ENCODE measurements around the gene SLC38A10.
A peak's percentile ranks its signal among the peaks of the same experiment; 100 is the strongest.

The SLC38A10 gene

DNA sequence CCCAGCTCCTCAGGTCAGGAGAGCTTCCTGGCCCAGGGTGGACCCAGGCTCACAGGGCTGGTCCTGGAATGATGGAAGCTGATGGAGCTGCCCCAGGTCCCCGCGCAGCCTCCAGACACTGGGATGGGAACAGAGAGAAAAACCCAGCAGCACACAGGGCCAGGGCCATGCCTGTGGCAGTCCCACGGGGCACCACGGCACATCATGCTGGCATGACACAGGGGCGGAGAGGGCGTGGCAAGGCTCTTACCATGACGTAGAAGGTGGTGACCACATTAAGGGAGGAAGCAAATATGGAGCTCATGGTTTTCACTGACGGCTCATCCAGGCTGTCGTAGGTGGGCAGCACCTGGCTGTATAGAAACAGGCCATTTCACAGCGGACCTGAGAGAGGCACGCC is 18.3 kb downstream of the SLC38A10 start:
- intact Hi-C loops (cut with micrococcal nuclease), result no loop called here
- peaks cover 16% of the 10 kb centered on the region for H3K4me1 Mint-ChIP-seq (ENCODE audit: low read depth)

GRCh38 chr17:81274471-81274855 is 20.6 kb downstream of the SLC38A10 start:
- H3K4me3 Mint-ChIP-seq, result no peak overlapping the region
- intact Hi-C loops (cut with micrococcal nuclease), result no loop called here
- H3K36me3 Mint-ChIP-seq (ENCODE audit: low read depth), result peaks cover 100% of the 10 kb centered on the region
- H3K4me1 Mint-ChIP-seq (ENCODE audit: low read depth), result peaks cover 16% of the 10 kb centered on the region
- H3K9me3 Mint-ChIP-seq, result no peaks in the 10 kb centered on the region
- H3K27ac Mint-ChIP-seq, result no peak overlapping the region
- no peaks in the 10 kb centered on the region for H3K27me3 Mint-ChIP-seq

More for the DNA sequence above, 18.3 kb downstream of the SLC38A10 start:
- no peaks in the 10 kb centered on the region for H3K9me3 Mint-ChIP-seq
- no peak overlapping the region for H3K4me3 Mint-ChIP-seq
- H3K27ac Mint-ChIP-seq, result no peak overlapping the region
- H3K27me3 Mint-ChIP-seq, result no peaks in the 10 kb centered on the region
- peaks cover 100% of the 10 kb centered on the region for H3K36me3 Mint-ChIP-seq (ENCODE audit: low read depth)

DNA sequence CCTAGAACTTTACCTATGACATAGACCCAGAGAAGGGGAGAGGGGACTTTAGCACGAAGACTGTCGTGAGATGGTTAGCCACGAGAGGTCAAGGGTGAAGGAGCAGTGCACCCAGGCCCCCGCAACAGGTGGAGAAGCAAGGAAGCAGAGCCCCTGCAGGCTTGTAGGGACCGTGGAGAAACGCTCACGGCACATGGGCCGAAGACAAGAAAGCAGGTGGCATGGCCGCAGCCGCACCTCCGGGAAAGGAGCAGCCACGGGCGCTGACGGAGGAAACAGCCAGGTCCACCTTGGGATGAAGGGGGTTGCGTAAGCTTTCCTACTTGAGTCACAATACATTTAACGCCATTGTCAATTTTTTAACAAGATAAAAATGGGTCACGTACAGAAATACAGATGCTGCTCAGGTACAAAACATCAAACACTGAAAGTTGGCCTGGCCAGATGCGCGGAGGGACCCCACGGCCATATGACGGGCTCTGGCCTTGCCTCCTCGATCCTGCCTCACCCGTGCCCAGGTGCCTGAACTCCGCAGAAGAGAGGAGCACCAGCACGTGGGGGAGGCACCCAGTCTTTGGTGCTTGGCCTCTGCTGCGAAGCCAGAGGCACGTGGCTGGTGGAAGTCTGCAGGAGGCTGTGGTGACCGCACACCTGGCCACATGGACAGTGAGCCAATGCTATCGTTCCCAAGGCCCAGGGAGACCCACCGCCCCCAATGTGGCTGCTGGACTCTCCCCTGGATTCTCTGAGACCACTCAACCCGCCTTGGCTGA is 21.2 kb downstream of the SLC38A10 start:
- H3K4me3 Mint-ChIP-seq, result no peak overlapping the region
- intact Hi-C loops (cut with micrococcal nuclease), result no loop called here
- H3K27me3 Mint-ChIP-seq, result no peaks in the 10 kb centered on the region
- H3K9me3 Mint-ChIP-seq, result no peaks in the 10 kb centered on the region
- peaks cover 100% of the 10 kb centered on the region for H3K36me3 Mint-ChIP-seq (ENCODE audit: low read depth)
- no peak overlapping the region for H3K27ac Mint-ChIP-seq
- H3K4me1 Mint-ChIP-seq (ENCODE audit: low read depth), result peaks cover 16% of the 10 kb centered on the region

GRCh38 chr17:81272616-81273015 is 22.5 kb downstream of the SLC38A10 start:
- no peaks in the 10 kb centered on the region for H3K9me3 Mint-ChIP-seq
- H3K27ac Mint-ChIP-seq, result peak overlapping the region; percentile 59
- H3K4me3 Mint-ChIP-seq, result no peak overlapping the region
- peaks cover 22% of the 10 kb centered on the region for H3K4me1 Mint-ChIP-seq (ENCODE audit: low read depth)
- intact Hi-C loops (cut with micrococcal nuclease), result no loop called here
- H3K27me3 Mint-ChIP-seq, result no peaks in the 10 kb centered on the region
- peaks cover 100% of the 10 kb centered on the region for H3K36me3 Mint-ChIP-seq (ENCODE audit: low read depth)

GRCh38 chr17:81271226-81271625 is 23.9 kb downstream of the SLC38A10 start:
- Mint-ChIP-seq H3K36me3 (ENCODE audit: low read depth) (peaks cover 100% of the 10 kb centered on the region), H3K27me3 (no peaks in the 10 kb centered on the region), H3K4me1 (ENCODE audit: low read depth) (peaks cover 27% of the 10 kb centered on the region), H3K9me3 (no peaks in the 10 kb centered on the region), H3K27ac (no peak overlapping the region), H3K4me3 (no peak overlapping the region)
- intact Hi-C loops (cut with micrococcal nuclease), result no loop called here

DNA sequence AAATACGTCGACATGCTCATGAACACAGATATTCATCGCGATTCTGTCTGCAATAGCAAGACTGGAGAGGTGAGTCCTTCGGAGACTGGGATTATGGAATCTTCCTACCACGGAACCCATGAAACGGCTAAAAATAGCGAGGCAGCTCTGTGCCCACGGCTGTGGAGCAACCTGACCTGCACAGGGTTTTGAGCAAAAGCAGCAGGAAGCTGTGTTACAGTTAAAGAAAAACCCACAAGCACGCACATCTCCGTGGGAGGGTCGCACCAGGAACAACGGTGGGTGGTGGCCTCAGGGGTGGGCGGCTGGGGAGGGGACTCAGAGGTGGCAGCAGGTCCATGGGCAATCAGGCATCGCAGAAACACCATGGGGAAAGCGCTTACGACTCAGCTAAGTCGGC is 24.8 kb downstream of the SLC38A10 start:
- H3K4me3 Mint-ChIP-seq, result no peak overlapping the region
- H3K36me3 Mint-ChIP-seq (ENCODE audit: low read depth), result peaks cover 100% of the 10 kb centered on the region
- peaks cover 27% of the 10 kb centered on the region for H3K4me1 Mint-ChIP-seq (ENCODE audit: low read depth)
- no peak overlapping the region for H3K27ac Mint-ChIP-seq
- H3K9me3 Mint-ChIP-seq, result no peaks in the 10 kb centered on the region
- intact Hi-C loops (cut with micrococcal nuclease), result no loop called here
- H3K27me3 Mint-ChIP-seq, result no peaks in the 10 kb centered on the region

DNA sequence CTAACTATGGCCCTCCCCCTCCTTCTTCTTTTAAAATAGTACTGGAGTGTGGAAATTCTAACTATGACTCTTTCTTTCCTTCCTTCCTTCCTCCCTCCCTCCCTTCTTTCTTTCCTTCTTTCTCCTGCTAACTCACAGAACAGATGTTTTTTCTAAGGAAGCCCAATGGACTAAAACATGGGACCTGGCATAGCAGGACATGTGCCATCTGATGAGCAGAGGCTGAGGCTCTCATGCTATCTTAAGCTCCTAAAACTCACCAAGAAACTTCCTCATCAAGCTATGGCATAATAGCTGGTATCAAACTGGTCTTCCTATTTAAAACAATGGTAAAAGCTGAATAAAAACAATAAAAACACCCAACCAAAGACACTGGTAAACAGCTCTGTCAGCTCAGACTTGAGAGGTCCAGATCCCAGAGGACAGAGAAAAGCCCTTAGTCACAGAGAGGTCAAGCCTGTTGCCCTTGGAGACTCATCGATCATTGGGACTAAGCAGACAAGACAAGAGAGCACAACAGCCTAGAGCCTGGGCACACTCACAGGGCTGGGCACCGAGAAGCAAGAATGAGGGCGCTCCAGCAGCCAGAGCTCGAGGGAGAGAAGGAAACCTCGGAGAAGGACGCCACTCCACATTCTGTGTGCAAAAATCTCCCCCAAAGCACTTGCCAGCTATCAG is 27.6 kb downstream of the SLC38A10 start:
- Mint-ChIP-seq H3K4me3 (no peak overlapping the region), H3K27me3 (no peaks in the 10 kb centered on the region), H3K9me3 (no peaks in the 10 kb centered on the region), H3K27ac (peak overlapping the region; percentile 4), H3K4me1 (ENCODE audit: low read depth) (peaks cover 13% of the 10 kb centered on the region), H3K36me3 (ENCODE audit: low read depth) (peaks cover 100% of the 10 kb centered on the region)
- intact Hi-C loops (cut with micrococcal nuclease), result no loop called here

DNA sequence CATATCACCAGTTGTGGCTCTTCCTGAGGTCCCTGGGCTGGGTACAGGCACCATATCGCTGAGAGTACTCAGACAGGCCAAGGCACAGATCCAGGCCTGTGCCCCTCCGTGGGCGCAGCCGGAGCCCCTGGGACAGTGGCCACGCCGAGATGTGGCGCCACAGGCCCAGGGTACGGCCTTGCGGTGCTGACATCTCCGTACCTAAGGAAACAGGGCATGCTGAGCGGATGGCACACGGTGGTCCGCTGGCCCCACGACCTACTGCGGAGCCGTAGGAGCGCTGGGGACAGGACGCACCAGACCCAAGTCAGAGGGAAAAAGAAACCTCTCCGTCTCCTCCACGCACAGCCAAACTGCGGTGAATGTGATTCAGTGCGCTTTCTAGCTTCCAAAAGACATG is 29.5 kb downstream of the SLC38A10 start:
- intact Hi-C loops (cut with micrococcal nuclease), result no loop called here
- H3K4me3 Mint-ChIP-seq, result no peak overlapping the region
- no peaks in the 10 kb centered on the region for H3K27me3 Mint-ChIP-seq
- peaks cover 11% of the 10 kb centered on the region for H3K4me1 Mint-ChIP-seq (ENCODE audit: low read depth)
- peaks cover 100% of the 10 kb centered on the region for H3K36me3 Mint-ChIP-seq (ENCODE audit: low read depth)
- no peaks in the 10 kb centered on the region for H3K9me3 Mint-ChIP-seq
- H3K27ac Mint-ChIP-seq, result no peak overlapping the region

- peaks cover 11% of the 10 kb centered on the region for H3K4me1 Mint-ChIP-seq (ENCODE audit: low read depth)
- no peak overlapping the region for H3K4me3 Mint-ChIP-seq
- no peaks in the 10 kb centered on the region for H3K27me3 Mint-ChIP-seq
- H3K9me3 Mint-ChIP-seq, result no peaks in the 10 kb centered on the region
- H3K27ac Mint-ChIP-seq, result no peak overlapping the region
- H3K36me3 Mint-ChIP-seq (ENCODE audit: low read depth), result peaks cover 100% of the 10 kb centered on the region
- intact Hi-C loops (cut with micrococcal nuclease), result no loop called here
These were observed 30.5 kb downstream of the SLC38A10 start for GRCh38 chr17:81264640-81265039.

GRCh38 chr17:81263371-81264181 is 31.5 kb downstream of the SLC38A10 start:
- Mint-ChIP-seq H3K27me3 (no peaks in the 10 kb centered on the region), H3K36me3 (ENCODE audit: low read depth) (peaks cover 100% of the 10 kb centered on the region), H3K9me3 (no peaks in the 10 kb centered on the region), H3K27ac (no peak overlapping the region), H3K4me1 (ENCODE audit: low read depth) (peaks cover 11% of the 10 kb centered on the region), H3K4me3 (no peak overlapping the region)
- intact Hi-C loops (cut with micrococcal nuclease), result no loop called here

DNA sequence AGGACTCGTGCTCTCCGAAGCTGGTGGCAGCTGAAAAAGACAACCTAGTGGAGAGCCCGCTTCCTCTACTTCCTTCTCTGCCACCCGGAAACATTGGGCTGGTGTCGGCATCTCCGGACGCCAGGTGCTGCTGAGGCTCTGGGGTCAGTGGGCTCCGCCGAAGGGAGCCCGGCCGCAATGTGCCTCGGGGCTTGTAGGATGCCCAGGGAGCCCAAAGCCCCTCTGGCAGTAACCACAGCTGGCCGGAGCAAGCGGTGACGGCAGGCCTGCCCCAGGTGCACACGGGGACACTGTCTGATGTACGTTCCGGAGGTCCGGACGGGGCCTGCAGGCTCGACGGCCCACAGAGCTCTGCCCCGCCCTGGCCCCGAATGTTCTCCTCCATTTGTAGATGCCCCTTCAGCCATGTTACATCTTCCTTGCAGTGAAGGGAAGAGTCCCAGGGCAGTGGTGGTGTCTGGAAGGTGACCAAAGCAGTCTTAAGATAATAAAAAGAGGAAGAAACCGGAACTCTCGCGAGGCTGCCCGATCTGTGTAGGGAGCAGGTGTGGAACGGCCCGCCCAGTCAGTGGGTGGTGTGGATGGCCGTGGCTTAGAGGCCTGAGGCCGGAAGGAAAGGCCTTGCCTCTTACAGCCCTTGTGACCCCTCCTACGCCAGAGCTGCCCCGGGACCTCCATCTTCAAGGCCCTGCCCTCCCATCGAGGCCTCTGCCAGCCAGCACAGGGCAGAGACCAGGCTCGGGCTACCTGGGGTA is 33.3 kb downstream of the SLC38A10 start:
- no peak overlapping the region for H3K27ac Mint-ChIP-seq
- H3K9me3 Mint-ChIP-seq, result no peaks in the 10 kb centered on the region
- peaks cover 6% of the 10 kb centered on the region for H3K4me1 Mint-ChIP-seq (ENCODE audit: low read depth)
- intact Hi-C loops (cut with micrococcal nuclease), result no loop called here
- H3K27me3 Mint-ChIP-seq, result no peaks in the 10 kb centered on the region
- no peak overlapping the region for H3K4me3 Mint-ChIP-seq
- H3K36me3 Mint-ChIP-seq (ENCODE audit: low read depth), result peaks cover 100% of the 10 kb centered on the region

DNA sequence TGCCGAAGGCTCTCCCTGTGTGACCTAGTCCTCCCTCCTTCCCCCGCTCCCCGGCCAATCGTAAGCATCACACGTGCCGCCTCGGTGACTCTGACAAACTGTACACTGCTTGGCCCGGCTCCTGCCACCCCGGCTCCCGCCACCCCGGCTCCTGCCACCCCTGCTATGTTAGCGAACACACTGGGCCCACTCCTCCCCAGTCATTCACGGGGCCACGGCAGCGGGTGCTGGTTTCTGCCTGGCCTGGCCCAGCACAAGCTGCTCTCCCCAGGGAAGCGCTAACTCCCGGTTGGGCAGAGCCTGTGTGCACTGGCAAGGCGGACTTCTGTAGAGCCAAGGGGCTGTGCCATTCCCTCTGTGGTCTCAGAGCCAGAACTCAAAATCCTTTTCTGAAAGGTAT is 34.0 kb downstream of the SLC38A10 start:
- peaks cover 98% of the 10 kb centered on the region for H3K36me3 Mint-ChIP-seq (ENCODE audit: low read depth)

DNA sequence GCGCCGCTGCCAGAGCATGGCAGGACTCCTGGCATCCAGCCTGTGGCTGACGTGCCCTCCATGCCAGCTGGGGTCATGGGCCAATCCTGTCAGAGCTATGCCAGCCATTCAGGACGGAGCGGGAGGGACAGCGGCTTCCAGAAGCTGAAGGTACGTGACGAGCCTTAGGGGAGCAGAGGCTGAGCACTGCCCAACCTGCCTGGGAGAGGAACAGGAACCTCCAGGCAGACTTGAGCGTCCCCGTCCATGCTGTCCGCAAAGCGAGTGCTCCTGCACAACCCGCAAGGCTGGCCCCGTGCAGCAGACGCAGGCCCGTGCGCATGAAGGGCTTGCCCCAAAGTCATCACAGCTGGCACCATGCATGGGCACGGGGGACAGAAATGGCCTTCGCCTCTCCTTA is 34.5 kb downstream of the SLC38A10 start:
- H3K9me3 Mint-ChIP-seq, result no peaks in the 10 kb centered on the region
- H3K4me3 Mint-ChIP-seq, result no peak overlapping the region
- H3K36me3 Mint-ChIP-seq (ENCODE audit: low read depth), result peaks cover 98% of the 10 kb centered on the region
- H3K27me3 Mint-ChIP-seq, result no peaks in the 10 kb centered on the region
- H3K4me1 Mint-ChIP-seq (ENCODE audit: low read depth), result peaks cover 12% of the 10 kb centered on the region
- intact Hi-C loops (cut with micrococcal nuclease), result no loop called here
- no peak overlapping the region for H3K27ac Mint-ChIP-seq

More for the DNA sequence above, 34.0 kb downstream of the SLC38A10 start:
- no peaks in the 10 kb centered on the region for H3K9me3 Mint-ChIP-seq
- intact Hi-C loops (cut with micrococcal nuclease), result no loop called here
- no peak overlapping the region for H3K27ac Mint-ChIP-seq
- no peaks in the 10 kb centered on the region for H3K27me3 Mint-ChIP-seq
- H3K4me3 Mint-ChIP-seq, result no peak overlapping the region
- peaks cover 7% of the 10 kb centered on the region for H3K4me1 Mint-ChIP-seq (ENCODE audit: low read depth)

Data from dendritic cell treated with granulocyte-macrophage colony-stimulating factor and Interleukin-4, amounts not matched to agents 40 ng/mL and 50 ng/mL, for 4 days (primary cell).